ENCODE results near the gene STON1.
A peak's percentile ranks its signal among the peaks of the same experiment; 100 is the strongest.
"Not testable (repeated sequence)": the region's sequence is repeated elsewhere in the genome, so short reads cannot be mapped to it uniquely, and the experiment has no call there.

The STON1 gene

DNA sequence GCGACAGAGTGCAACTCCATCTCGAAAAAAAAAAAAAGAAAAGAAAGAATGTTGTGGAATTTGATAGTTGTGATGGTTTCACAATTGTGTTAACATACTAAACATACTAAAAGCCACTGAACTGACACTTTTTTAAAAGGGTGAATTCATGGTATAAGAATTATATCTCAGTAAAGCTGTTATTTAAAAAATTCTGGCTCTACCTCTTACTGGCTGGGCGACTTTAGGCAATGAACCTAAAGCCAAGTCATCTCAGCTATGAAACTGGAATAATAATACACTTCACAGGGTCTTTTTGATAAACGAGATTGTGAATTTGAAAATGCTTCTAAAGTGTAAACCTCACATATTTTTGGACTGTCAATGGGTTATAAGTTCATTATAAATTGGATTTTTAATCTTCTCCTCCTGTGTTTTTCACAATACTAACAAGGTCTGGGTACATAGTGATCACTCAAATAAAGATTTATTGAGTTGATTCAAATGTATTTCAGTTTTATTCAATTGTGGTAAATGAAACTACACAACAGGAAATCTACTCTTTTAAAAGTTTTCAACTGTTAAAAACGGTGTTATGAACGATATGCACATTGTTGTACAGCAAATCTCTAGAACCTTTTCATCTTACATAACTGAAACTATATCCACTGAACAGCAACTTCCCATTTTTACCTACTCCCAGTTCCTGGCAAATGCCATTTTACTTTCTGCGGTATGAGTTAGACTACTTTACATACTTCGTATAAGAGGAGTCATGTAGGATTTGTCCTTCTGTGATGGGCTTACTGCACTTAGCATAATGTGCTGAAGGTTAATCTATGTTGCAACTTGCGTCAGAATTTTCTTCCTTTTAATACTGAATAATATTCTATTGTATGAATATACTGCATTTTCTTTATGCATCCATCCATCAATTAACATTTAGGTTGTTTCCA, 44.7 kb downstream of the STON1 start:
- DNase-seq (ENCODE audit: low read depth): no peak

DNA sequence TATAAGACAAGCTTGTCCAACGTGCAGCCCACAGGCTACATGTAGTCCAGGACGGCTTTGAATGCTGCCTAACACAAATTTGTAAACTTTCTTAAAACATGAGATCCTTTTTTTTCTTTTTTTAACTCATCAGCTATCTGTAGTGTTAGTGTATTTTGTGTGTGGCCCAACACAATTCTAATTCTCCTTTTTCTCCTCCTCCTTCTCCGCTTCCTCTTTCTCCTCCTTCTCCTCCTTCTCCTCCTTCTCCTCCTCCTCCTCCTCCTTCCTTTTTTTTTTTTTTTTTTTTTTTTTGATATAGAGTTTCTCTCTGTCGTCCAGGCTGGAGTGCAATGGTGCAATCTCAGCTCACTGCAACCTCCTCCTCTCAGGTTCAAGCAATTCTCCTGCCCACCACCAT, 48.4 kb downstream of the STON1 start:
- DNase-seq (ENCODE audit: low read depth): no peak

- DNase-seq (ENCODE audit: low read depth): no peak
Measured at GRCh38 chr2:48583961-48584360, 54.0 kb downstream of the STON1 start.

- DNase-seq (ENCODE audit: low read depth): no peak
Measured at GRCh38 chr2:48584551-48584950, 54.6 kb downstream of the STON1 start.

DNA sequence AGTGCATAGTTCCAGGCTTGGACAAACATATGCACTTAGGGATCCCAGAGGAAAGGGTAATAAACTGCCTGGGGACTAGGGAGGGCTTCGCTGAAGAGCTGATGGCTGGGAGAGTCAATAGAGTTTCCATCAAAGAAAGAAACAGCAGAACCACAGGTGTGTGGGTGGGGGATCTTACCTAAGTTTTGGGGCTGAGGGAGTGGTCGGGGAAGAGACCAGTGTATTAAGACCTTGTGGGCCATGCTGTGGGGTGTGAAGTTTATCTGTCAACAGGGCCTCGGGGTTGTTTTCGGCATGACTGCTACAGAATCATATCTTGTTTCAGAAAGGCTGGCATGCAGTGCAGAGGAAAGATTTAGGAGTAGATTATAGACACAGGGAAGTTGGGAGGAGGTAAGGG, 56.5 kb downstream of the STON1 start:
- DNase-seq (ENCODE audit: low read depth): no peak

DNA sequence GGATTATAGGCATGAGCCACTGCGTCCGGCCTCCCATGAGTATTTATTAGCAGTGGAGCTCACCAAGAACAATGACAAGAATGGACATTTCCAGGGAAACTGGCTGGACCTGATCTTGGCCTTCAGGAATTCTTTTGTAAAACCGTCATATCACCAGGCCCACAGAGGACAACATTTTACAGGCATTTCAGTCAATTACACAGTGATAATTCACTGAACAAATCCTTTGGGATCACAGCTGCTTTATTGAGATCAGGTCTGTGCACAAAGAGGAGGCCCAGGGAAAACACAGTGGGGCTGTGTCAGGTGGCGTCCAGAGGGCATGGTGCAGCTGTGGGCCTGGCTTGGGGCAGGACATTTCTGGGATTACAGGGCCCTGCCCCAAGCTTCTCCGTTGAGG, 57.6 kb downstream of the STON1 start:
- DNase-seq (ENCODE audit: low read depth): no peak

DNA sequence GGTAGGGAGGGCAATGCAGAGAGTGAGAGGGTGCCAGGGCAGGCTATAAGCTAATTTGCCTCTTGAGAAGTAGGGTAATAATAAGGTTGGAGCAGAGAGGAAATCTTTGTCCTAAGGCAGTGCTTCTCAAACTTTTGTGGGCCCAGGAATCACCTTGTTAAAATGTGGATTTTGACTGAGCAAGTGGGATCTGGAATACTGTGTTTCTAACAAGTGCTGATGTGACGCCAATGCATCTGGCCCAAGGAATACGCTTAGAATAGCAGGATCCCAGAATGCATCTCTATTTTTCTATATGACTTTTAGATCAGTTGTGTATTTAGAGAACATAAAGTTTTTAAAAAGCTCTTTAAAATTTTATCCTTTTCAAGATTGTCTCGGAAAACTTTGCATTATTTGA, 58.0 kb downstream of the STON1 start:
- no peak for DNase-seq (ENCODE audit: low read depth)

- no peak for DNase-seq (ENCODE audit: low read depth)
Measured at GRCh38 chr2:48588745-48589144, 58.8 kb downstream of the STON1 start.

DNA sequence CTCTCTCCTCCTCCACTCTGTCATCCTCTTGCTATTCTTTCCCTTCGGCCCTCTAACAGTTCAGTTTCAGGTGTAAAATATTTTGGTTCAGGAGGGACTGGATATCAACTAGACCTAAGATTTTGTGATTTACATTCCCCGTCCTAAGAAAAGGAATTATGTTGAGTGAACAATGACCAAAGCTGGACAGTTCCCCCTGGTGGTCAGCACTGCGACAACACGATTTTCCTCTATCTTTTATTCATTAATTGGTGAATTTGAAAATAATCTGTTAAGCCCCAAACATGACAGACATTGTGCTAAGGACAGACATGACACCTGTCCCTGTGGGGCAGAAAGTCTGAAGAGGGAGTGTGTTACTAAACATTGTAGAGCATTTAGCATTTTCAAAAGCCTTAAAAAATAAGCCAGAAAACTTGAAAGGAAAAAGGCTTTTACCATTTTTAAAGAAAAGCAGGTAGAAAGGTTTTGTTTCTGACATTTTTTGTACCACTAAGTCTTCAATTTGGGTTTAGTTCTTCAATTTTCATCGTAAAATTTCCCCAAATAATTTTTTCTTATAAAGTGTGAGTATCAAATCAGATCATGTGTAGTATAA, 59.3 kb downstream of the STON1 start:
- DNase-seq (ENCODE audit: low read depth): no peak

DNA sequence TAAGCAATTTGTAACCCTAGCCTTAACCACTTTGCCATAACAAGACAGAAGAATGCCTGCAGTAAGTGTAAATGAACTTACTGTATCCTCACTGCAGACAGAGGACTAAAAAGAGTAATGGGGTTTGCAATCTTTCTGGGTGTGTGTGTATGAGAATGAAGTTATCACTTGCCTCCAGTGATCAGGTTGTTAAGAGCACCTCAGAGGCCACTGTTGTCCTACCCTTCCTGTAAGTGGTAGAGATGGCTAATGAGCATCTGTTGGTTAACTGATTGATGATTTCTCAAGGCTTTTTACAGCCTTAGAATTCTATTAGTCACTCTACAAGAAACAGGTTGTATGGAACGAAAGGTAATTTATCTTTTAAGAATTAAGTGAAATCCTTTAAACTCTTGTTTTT, 60.1 kb downstream of the STON1 start:
- DNase-seq (ENCODE audit: low read depth): no peak

- DNase-seq (ENCODE audit: low read depth): no peak
Measured at GRCh38 chr2:48592067-48592466, 62.1 kb downstream of the STON1 start.

- DNase-seq (ENCODE audit: low read depth): not testable (repeated sequence)
Measured at GRCh38 chr2:48596751-48597150, 66.8 kb downstream of the STON1 start.

DNA sequence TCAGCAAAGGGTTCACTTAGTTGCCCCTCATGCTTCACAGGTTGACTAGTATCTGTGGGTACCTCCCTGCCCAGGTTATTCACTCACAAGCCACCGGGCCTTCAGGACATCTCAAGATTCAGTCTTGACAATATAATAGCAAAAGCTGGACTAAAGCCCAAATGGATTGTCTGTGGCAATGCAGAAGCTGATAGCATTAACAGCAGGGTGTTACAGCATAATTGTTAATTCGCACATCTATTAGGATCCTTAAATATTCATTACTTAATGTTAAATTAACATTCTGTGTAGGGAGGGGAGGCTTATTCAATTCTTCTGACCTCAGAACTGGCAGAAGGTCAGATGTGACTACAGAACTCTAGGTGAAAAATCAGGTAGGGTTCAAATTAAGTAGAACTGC, 67.5 kb downstream of the STON1 start:
- DNase-seq (ENCODE audit: low read depth): no peak

- DNase-seq (ENCODE audit: low read depth): no peak
Measured at GRCh38 chr2:48600204-48600813, 70.4 kb downstream of the STON1 start.

DNA sequence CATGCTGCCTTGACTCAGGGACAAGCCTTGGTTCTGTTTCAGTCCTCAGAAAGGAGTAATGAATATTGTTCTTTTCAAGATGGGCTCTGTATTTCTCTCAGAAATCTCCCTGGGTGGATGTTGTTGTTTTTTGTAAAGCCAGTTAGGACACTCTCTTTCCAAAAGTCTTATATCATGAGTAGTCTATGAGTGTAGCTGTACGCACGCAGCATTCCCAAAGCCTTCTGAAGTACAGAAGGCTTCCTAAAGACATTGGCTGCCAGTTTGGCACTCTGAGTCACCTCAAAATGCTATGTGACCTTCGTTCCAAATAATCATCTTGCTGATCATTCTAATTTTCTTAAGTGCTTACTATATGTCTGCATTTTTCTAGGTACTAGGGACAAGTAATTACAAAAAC, 71.0 kb downstream of the STON1 start:
- DNase-seq (ENCODE audit: low read depth): peak; percentile 44

GRCh38 chr2:48601349-48601748, 71.4 kb downstream of the STON1 start:
- no peak for DNase-seq (ENCODE audit: low read depth)

DNA sequence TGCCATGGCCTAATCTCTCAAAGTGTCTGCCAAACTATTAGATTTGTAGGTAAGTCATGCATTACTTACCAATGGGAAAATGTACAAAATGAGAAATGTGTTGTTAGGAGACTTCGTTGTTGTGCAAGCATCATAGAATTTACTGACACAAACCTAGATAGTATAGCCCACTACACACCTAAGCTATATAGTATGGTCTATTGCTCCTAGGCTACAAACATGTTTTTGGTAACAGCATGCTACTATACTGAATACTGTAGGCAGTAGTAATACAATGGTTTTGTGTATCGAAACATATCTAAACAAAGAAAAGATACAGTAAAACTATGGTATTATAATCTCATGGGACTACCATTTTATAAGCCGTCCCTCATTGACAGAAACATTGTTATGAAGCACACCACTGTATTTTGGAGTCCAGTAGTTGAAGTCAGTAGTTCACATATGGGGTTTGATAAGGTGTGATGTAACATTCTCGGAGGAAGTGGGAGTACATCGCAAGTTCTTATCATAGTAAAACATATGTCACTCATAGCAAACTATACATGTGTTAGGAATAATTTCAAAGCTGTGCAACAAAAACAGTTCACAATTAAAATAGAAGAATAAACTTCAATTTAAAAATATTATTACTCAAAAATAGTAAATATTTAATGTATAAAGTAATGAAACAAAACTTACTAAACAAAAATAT, 75.7 kb downstream of the STON1 start:
- no peak for DNase-seq (ENCODE audit: low read depth)

DNA sequence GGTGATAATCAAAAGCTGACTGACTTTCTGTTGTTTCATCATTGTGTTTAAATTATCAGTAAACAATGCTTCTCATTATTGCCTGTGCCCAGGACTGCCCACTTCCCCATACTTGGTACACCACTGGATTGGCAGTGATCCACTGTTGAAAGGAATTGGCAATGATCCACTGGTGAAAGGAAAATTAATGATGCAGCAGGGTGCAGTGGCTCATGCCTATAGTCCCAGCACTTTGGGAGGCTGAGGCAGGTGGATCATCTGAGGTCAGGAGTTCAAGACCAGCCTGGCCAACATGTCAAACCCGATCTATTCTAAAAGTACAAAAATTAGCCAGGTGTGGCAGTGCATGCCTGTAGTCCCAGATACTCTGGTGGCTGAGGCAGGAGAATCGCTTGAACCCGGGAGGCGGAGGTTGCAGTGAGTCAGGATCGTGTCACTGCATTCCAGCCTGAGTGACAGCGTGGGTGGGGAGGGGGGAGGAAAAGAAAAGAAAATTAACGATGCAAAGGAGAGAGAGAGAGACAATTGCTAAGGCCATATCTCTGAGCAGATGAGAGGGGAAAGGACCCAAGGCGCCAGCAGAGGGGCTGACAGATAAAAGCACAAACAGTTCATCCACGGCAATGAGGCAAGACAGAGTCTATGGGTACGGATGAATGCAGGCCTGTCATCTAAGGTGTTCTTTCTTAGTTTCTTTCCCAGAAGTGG, 77.5 kb downstream of the STON1 start:
- no peak for DNase-seq (ENCODE audit: low read depth)

GRCh38 chr2:48613211-48613610, 83.3 kb downstream of the STON1 start:
- no peak for DNase-seq (ENCODE audit: low read depth)

GRCh38 chr2:48614581-48614980, 84.6 kb downstream of the STON1 start:
- not testable (repeated sequence) for DNase-seq (ENCODE audit: low read depth)

- no peak for DNase-seq (ENCODE audit: low read depth)
Measured at GRCh38 chr2:48617618-48618017, 87.7 kb downstream of the STON1 start, which contains the start of gene GTF2A1L. Gene GTF2A1L (plus strand): TSS chr2:48617856. CDS start chr2:48617875, 19 bp downstream.

- no peak for DNase-seq (ENCODE audit: low read depth)
Measured at GRCh38 chr2:48619526-48619925, 89.6 kb downstream of the STON1 start.
